Airway epithelial cell (primary cell): ENCODE results near the gene BMP5. TPM values are rescaled to one million over a fixed set of nuclear protein-coding genes. Genes with fewer than 3 reads are reported as not detected.

Experiments used
- total RNA-seq: library from RNA; depleted of rRNA; stranded (reverse); fragments of >200 nt; gene quantifications from 2 replicates; pipeline ENCODE4 v1.2.3, GENCODE V29; 2015

BMP5 gene
- not detected in 2 replicates for total RNA-seq

DNA sequence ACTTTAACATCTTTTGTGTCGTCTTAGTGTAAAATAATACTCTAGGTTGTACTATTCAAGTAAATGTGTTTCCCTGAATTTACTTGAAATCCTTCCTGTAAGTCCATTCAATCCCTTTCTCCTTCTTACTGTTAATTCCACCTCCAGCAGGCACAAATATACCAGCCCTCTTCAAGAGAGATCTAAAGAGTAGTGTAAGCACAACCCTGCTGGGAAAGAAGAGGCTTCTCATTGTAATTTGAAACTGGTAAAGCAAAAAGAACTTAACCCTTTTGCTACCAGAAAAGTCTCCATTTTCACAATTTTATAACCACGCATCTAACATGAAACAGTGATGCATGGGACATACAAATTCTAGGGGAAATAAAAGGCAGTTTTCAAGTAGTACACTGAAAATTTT is at the start of gene BMP5:
TSS of gene BMP5 (minus strand) at position 191 of the 400 bp plus-strand sequence. CDS start 725 bp downstream, outside the sequence.

